Measurements from ENCODE around the gene RSPH1.

The RSPH1 gene

GRCh38 chr21:42535602-42536171 lies 39.7 kb upstream of the RSPH1 start:
- Mint-ChIP-seq H3K27me3 (no peaks in the 10 kb centered on the region), H3K36me3 (peaks cover 9% of the 10 kb centered on the region), H3K27ac (no peak overlapping the region), H3K9me3 (ENCODE audit: low read depth) (no peaks in the 10 kb centered on the region), H3K4me1 (ENCODE audit: low read depth) (peaks cover 13% of the 10 kb centered on the region), H3K4me3 (no peak overlapping the region)

- Mint-ChIP-seq H3K4me1 (ENCODE audit: low read depth) (peaks cover 21% of the 10 kb centered on the region), H3K9me3 (ENCODE audit: low read depth) (no peaks in the 10 kb centered on the region), H3K27me3 (no peaks in the 10 kb centered on the region), H3K4me3 (peak overlapping the region; percentile 55), H3K36me3 (peaks cover 9% of the 10 kb centered on the region), H3K27ac (peak overlapping the region; percentile 61)
These were observed 38.7 kb upstream of the RSPH1 start for GRCh38 chr21:42534421-42535378.

- Mint-ChIP-seq H3K27ac (peak overlapping the region; percentile 68), H3K4me1 (ENCODE audit: low read depth) (peaks cover 23% of the 10 kb centered on the region), H3K27me3 (no peaks in the 10 kb centered on the region), H3K36me3 (peaks cover 9% of the 10 kb centered on the region), H3K4me3 (peak overlapping the region; percentile 55), H3K9me3 (ENCODE audit: low read depth) (no peaks in the 10 kb centered on the region)
These were observed 37.9 kb upstream of the RSPH1 start for GRCh38 chr21:42533963-42534355.

- H3K9me3 Mint-ChIP-seq (ENCODE audit: low read depth) = no peaks in the 10 kb centered on the region
- H3K27me3 Mint-ChIP-seq = no peaks in the 10 kb centered on the region
- H3K4me1 Mint-ChIP-seq (ENCODE audit: low read depth) = peaks cover 25% of the 10 kb centered on the region
- no peak overlapping the region for H3K27ac Mint-ChIP-seq
- peaks cover 9% of the 10 kb centered on the region for H3K36me3 Mint-ChIP-seq
- H3K4me3 Mint-ChIP-seq = no peak overlapping the region
These were observed 37.4 kb upstream of the RSPH1 start for GRCh38 chr21:42533306-42533962.

GRCh38 chr21:42532466-42533181 lies 36.6 kb upstream of the RSPH1 start:
- Mint-ChIP-seq H3K9me3 (ENCODE audit: low read depth) (no peaks in the 10 kb centered on the region), H3K36me3 (peaks cover 5% of the 10 kb centered on the region), H3K4me3 (no peak overlapping the region), H3K27ac (peak overlapping the region; percentile 34), H3K4me1 (ENCODE audit: low read depth) (peaks cover 33% of the 10 kb centered on the region), H3K27me3 (no peaks in the 10 kb centered on the region)

GRCh38 chr21:42531771-42532170 lies 35.7 kb upstream of the RSPH1 start:
- Mint-ChIP-seq H3K4me3 (no peak overlapping the region), H3K36me3 (peaks cover 8% of the 10 kb centered on the region), H3K27ac (no peak overlapping the region), H3K9me3 (ENCODE audit: low read depth) (no peaks in the 10 kb centered on the region), H3K27me3 (no peaks in the 10 kb centered on the region), H3K4me1 (ENCODE audit: low read depth) (peaks cover 39% of the 10 kb centered on the region)

GRCh38 chr21:42530167-42530518 lies 34.1 kb upstream of the RSPH1 start:
- Mint-ChIP-seq H3K27me3 (no peaks in the 10 kb centered on the region), H3K9me3 (ENCODE audit: low read depth) (no peaks in the 10 kb centered on the region), H3K36me3 (peaks cover 9% of the 10 kb centered on the region), H3K4me1 (ENCODE audit: low read depth) (peaks cover 53% of the 10 kb centered on the region), H3K4me3 (no peak overlapping the region), H3K27ac (peak overlapping the region; percentile 70)

- Mint-ChIP-seq H3K27me3 (no peaks in the 10 kb centered on the region), H3K4me1 (ENCODE audit: low read depth) (peaks cover 57% of the 10 kb centered on the region)
These were observed 31.6 kb upstream of the RSPH1 start for GRCh38 chr21:42527489-42528158.

GRCh38 chr21:42527127-42527488 lies 31.1 kb upstream of the RSPH1 start:
- Mint-ChIP-seq H3K9me3 (ENCODE audit: low read depth) (no peaks in the 10 kb centered on the region), H3K4me1 (ENCODE audit: low read depth) (peaks cover 57% of the 10 kb centered on the region), H3K27ac (peak overlapping the region; percentile 18), H3K4me3 (peak overlapping the region; percentile 42), H3K27me3 (no peaks in the 10 kb centered on the region), H3K36me3 (peaks cover 13% of the 10 kb centered on the region)

More at GRCh38 chr21:42527489-42528158, 31.6 kb upstream of the RSPH1 start:
- Mint-ChIP-seq H3K27ac (peak overlapping the region; percentile 94), H3K36me3 (peaks cover 11% of the 10 kb centered on the region), H3K4me3 (peak overlapping the region; percentile 67), H3K9me3 (ENCODE audit: low read depth) (no peaks in the 10 kb centered on the region)

GRCh38 chr21:42526379-42526727 lies 30.3 kb upstream of the RSPH1 start:
- peaks cover 57% of the 10 kb centered on the region for H3K4me1 Mint-ChIP-seq (ENCODE audit: low read depth)
- H3K27me3 Mint-ChIP-seq = no peaks in the 10 kb centered on the region
- no peak overlapping the region for H3K27ac Mint-ChIP-seq
- peaks cover 17% of the 10 kb centered on the region for H3K36me3 Mint-ChIP-seq
- no peaks in the 10 kb centered on the region for H3K9me3 Mint-ChIP-seq (ENCODE audit: low read depth)
- no peak overlapping the region for H3K4me3 Mint-ChIP-seq

- peaks cover 57% of the 10 kb centered on the region for H3K4me1 Mint-ChIP-seq (ENCODE audit: low read depth)
- peaks cover 17% of the 10 kb centered on the region for H3K36me3 Mint-ChIP-seq
- peak overlapping the region; percentile 10 for H3K27ac Mint-ChIP-seq
- no peak overlapping the region for H3K4me3 Mint-ChIP-seq
- H3K9me3 Mint-ChIP-seq (ENCODE audit: low read depth) = no peaks in the 10 kb centered on the region
- no peaks in the 10 kb centered on the region for H3K27me3 Mint-ChIP-seq
These were observed 29.8 kb upstream of the RSPH1 start for GRCh38 chr21:42525676-42526378.

GRCh38 chr21:42525029-42525581 lies 29.1 kb upstream of the RSPH1 start:
- Mint-ChIP-seq H3K9me3 (ENCODE audit: low read depth) (no peaks in the 10 kb centered on the region), H3K4me1 (ENCODE audit: low read depth) (peaks cover 53% of the 10 kb centered on the region), H3K27me3 (no peaks in the 10 kb centered on the region), H3K36me3 (peaks cover 14% of the 10 kb centered on the region), H3K27ac (peak overlapping the region; percentile 64), H3K4me3 (peak overlapping the region; percentile 58)

- Mint-ChIP-seq H3K4me3 (peak overlapping the region; percentile 58), H3K27me3 (no peaks in the 10 kb centered on the region), H3K4me1 (ENCODE audit: low read depth) (peaks cover 50% of the 10 kb centered on the region), H3K9me3 (ENCODE audit: low read depth) (no peaks in the 10 kb centered on the region), H3K36me3 (peaks cover 16% of the 10 kb centered on the region), H3K27ac (peak overlapping the region; percentile 54)
These were observed 28.5 kb upstream of the RSPH1 start for GRCh38 chr21:42524341-42525028.

All from activated naive CD8-positive, alpha-beta T cell (primary cell).